NCI-H2227 treated with DMSO at 0.1 percent for 48 hours (cell line): ENCODE measurements around the gene UBA52.

Source experiments
- DNase-seq: peaks from one replicate; lab custom pipeline; 2025; lab: John Stamatoyannopoulos, UW

The UBA52 gene

DNA sequence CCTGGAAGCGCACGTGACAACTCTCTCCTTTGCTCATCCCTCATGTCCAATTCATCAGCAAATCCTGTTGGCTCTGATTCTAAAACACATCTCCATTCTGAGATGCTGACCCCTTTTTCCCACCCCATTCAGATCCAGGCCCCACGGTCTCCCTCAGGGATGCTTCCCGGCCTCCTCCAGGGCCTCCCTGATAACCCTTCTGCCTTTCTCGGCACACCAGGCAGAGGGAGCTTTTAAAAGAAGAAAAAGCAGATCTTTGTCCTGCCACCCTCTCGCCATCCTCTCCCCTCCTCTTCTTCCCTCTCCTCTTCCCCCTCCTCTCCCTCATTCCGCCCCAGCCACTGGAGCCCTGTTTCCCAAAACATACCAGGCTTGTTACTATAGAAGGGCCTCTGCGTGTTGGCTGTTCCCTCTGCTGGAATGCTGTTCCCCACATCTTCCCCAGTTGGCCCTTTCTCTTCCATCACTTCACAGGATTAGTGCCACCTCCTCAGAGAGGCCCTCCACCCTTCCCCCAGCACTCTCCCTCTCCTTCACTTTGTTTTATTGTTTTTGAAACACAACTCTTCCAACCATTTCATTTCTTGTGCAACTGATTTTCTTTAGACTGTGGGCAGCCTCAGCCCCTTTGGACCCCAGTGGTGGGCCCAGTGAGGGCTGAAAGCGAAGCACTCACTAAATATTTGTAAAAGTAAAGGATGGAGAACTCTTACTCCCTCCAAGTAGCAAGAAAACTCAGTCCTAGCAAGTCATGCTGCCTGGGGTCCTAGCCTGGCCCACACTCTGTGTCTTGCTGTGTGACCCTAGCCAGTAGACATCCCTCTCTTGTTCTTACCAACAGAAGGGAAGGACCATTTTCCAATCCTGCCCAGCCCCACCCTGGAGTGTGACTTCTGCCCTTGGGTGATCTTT lies 37.4 kb downstream of the UBA52 start:
- DNase-seq = no peak

DNA sequence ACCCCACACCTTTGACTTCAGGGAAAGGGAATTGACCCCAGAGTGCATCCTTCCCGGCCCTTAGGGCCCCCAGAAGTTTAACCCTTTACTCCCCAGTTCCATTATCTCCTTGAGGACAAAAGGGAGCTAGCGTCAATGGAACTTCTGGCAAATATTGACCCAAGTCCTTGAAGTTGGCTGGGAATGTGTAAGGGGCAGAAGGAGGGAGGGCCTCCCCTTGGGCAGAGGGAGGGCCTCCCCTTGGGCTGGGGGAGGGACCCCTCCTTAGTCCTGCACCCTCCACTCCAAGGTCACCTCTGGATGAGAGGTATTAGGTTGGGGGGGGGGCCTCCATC lies 38.0 kb downstream of the UBA52 start:
- no peak for DNase-seq

GRCh38 chr19:18610245-18610555 lies 38.5 kb downstream of the UBA52 start:
- no peak for DNase-seq

DNA sequence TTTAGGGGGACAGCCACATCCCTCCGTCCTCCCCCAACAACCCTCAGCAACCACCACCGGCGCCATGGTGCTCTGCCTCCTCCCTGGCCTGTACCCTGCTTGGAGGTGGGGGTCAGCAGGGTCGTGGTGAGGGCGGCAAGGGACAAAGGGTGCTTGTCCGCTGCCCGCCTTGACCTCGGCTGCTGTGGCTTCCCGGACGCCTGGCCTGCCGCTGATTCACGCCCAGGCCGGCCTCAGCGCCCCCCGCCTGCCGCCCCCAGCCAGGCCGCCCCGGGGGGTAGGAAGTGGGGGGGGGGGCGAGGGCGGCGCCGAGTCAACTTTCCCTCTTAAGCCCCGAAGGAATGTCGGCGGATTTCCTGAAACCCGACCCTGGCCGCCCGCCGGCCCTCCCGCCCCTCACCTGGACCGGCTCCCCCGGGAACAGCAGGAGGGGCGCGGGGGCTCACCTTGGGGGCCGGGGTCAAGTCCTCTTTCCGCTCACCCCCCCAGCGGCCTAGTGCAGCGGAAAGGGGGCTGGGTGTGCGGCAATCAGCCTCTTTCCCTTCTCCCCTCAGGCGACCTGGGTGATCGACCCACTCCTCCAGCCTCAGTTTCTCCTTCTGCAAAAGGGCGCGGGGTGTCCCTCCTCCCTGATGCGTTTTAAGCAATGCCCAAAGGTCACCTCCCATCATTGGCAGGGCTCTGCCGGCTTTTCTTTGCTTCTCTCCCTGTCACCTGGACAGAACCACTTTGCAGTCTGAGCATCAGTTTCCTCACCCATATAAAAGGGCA lies 39.1 kb downstream of the UBA52 start:
- DNase-seq = no peak

DNA sequence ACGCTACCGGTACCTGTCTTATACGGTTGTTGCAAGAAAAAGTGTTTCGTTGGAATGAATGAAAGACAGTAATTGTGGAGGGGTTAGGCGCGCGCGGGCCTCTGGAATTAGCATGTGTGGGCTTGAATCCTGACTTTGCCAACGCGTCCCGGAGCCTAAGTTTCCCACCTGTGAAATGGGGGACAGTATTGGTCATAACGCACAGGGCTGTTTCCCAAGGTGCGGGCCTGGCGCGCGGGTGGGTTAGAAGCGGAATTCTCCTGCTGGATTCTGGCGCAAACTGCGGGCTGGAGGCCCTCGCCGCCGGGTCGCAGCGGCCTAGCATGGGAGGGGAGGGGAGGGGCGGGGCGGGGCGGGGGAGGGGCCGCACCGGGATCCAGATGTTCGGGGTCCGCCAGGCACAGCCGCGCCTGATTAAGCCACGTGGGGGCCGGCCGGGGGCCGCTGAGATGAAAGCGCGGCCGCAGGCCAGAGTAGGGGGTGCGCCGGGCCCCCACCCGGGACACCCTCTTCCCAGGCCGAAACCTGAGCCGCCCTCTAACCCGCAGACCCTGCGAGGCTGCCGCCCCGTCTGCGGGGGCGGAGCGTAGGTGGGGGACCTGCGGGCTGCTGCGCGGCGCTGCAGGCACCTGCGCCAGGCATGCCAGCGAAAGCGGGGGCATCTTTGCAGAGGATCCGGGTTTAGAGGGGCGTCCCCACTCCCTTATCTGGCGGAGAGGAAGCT lies 39.8 kb downstream of the UBA52 start:
- no peak for DNase-seq

- DNase-seq = no peak
Measured at GRCh38 chr19:18612051-18612771, 40.6 kb downstream of the UBA52 start.

DNA sequence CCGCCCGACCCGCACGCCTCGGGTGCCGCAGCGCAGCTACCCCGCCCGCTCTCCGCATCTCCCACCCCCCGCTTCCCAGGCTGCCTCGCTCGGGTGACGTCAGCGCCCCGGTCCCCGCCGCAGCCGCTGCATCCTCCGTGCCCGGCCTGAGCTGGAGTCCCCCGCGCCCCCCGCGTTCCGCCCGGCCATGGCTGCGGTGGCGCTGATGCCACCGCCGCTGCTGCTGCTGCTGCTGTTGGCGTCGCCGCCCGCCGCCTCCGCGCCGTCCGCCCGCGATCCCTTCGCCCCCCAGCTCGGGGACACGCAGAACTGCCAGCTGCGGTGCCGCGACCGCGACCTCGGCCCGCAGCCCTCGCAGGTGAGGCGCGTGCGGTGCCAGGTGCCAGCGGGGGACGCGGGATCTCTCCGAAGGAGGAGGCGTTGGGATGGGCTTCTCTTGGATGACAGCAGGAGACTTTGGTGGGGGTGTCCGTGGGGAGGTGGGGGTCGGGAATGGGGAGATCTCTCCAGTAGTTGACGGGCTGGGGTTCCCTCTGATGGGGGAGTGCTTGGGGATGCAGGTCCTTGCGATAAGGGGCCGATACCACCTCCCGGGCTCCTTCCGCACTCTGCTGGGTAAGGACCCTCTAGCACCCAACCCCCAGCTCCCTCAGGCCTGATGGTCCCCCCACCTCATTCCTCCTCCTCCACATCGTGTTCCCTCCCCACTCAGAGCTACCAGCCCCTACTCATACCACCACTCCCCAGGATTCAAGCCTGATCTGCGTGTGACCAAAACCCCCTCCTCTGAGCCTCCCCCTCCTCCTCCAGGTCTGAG lies 41.3 kb downstream of the UBA52 start, which contains the start of gene TMEM59L:
TMEM59L (plus strand) TSS at position 99 of the 817 bp plus-strand sequence; CDS start at position 188, 89 bp downstream.
- DNase-seq = no peak

- DNase-seq = no peak
Measured at GRCh38 chr19:18613589-18614234, 42.1 kb downstream of the UBA52 start.

DNA sequence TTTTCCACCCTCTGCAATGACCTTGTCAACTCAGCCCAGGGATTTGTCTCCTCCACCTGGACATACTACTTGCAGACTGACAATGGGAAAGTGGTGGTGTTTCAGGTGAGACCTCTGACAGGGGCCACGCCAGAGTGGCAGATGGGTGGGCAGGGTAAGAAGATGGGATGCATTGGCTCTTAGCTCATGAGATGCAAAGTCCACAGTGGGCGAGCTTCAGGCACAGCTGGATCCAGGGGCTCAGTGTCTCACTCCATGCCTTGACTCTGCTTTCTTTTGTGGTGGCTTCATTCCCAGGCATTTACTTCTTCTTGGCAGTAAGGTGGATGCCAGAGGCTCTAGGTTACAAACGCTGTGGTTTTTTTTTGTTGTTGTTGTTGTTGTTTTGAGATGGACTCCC lies 44.4 kb downstream of the UBA52 start:
- DNase-seq = no peak

DNA sequence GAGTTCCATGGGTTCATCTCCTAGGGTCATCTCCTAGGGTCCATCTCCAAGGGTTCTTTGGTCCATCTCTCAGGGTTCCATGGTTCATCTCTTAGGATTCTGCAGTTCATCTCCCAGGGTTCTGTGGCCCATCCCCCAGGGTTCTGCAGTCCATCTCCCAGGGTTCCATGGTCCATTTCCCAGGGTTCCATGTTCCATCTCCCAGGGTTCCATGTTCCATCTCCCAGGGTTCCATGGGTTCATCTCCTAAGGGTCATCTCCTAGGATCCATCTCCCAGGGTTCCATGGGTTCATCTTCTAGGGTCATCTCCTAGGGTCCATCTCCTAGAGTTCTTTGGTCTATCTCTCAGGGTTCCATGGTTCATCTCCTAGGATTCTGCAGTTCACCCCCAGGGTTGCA lies 45.9 kb downstream of the UBA52 start:
- no peak for DNase-seq

DNA sequence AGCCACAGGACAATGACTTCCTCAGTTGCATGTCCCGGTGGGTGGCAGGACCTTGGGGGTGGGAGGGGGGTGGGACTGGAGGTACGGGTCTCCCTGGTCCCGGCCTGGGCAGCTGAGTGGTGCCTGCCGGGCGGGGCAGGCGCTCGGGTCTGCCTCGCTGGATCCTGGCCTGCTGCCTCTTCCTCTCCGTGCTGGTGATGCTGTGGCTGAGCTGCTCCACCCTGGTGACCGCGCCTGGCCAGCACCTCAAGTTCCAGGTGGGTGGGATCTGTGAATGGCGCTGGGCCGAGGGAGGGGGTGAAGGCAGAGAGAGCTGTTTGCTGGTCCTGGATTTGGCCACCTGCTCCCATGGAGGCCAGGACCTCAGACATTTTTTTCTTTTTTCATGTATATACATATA lies 46.6 kb downstream of the UBA52 start:
- DNase-seq = no peak

GRCh38 chr19:18620311-18620710 lies 48.7 kb downstream of the UBA52 start:
- DNase-seq = no peak

DNA sequence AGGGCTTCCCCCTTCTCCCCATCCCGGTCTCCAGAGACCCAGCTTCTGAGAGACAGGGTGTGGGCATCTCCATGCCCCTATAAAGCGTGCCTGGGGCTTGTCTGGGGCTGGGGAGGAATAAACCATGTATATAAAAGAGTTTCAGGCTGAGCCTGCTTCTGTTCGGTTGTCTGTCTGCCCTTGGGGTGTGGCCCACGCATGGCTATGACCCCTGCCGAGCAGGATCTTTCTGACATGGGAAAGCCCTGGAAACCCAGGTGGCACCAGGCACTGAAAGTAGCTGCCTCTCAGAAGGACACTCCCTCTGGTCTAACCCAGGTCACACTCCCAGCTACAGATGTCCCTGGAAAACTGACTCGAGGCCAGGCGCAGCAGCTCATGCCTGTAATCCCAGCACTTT lies 49.2 kb downstream of the UBA52 start:
- DNase-seq = no peak

DNA sequence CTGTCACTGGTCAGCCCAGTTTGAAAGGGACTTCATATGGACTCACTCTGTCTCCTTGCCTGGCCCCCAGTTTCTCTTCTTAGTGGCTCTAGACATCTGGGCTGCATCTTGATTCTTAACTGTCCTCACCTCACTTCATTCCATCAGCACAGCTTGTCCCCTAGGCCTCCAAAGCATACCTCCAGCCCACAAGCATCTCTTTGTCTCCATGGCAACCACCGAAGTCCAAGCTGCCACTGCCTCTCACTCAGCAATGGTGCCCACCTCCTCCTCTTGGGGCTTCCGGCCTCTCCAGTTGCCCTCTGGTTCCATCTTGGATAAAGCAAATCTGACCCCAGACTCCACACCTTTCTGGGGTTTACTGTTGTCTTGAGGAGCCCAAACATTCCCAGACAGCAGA lies 55.2 kb downstream of the UBA52 start:
- peak; percentile 5 for DNase-seq
